ENCODE results near the gene PRKCQ.

PRKCQ gene

DNA sequence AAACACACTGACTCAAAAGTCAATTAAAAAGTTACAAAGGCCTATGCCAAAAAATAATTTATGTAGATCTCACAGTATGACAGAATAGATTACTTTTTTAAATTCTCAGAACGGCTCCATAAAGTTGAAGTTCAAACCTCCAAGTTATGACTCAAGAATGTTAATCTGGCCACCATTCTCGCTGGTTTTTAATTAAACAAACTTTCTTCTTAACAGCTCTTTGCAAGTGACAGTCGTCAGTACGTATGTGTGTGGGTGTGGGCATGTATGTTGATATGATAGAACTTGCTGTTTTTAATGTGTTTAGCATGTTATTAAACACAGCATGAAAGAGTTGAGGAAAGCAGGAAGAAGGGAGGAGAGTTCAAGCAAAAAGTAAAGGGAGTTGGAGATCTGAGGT lies 18.5 kb downstream of the PRKCQ start:
- no peaks in the 10 kb centered on the region for H3K36me3 ChIP-seq (ENCODE audit: control insufficient read depth, insufficient read depth, low read length)
- H3K27me3 ChIP-seq (ENCODE audit: control insufficient read depth, insufficient read depth, low read length) = no peaks in the 10 kb centered on the region
- no peak overlapping the region for H3K27ac ChIP-seq (ENCODE audit: low read depth, low read length)
- no peak overlapping the region for H3K4me3 ChIP-seq (ENCODE audit: low read length)
- no peaks in the 10 kb centered on the region for H3K4me1 ChIP-seq (ENCODE audit: control insufficient read depth, insufficient read depth, low read length)
- no peak overlapping the region for H3K9ac ChIP-seq (ENCODE audit: low read length)

DNA sequence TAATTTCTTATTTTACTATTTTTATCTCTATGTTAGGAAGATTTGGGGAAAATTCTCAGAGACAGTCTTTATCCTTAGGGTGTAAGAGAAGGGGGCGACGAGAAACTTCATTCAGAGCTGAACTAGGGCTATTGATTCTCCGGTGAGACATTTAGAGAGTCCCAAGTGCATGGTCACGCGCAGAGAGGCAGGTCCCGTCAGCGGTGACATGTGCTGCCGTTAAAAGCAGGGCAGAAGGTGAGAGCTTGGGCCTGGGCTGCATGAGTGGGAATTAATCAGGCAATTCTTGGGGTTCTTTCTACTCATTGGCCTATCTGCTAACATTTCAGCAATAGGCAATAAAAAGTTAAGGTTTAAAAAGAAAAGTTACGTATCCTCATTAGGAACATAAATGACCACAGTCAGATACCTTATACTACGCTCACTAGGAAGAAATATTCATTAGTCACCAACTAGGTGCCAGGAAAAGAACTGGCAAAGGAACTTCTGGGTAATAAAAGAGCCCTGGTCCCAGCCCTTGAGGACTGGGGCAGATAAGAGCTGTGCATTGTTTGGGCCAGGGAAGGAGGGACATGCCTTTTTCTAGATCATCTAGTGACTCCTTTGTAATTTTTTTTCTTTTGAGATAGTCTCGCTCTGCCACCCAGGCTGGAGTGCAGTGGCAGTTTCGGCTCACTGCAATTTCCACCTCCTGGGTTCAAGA lies 21.2 kb downstream of the PRKCQ start:
- no peak overlapping the region for H3K4me3 ChIP-seq (ENCODE audit: low read length)
- no peaks in the 10 kb centered on the region for H3K27me3 ChIP-seq (ENCODE audit: control insufficient read depth, insufficient read depth, low read length)
- no peaks in the 10 kb centered on the region for H3K4me1 ChIP-seq (ENCODE audit: control insufficient read depth, insufficient read depth, low read length)
- H3K36me3 ChIP-seq (ENCODE audit: control insufficient read depth, insufficient read depth, low read length) = no peaks in the 10 kb centered on the region
- H3K9ac ChIP-seq (ENCODE audit: low read length) = no peak overlapping the region
- no peak overlapping the region for H3K27ac ChIP-seq (ENCODE audit: low read depth, low read length)

DNA sequence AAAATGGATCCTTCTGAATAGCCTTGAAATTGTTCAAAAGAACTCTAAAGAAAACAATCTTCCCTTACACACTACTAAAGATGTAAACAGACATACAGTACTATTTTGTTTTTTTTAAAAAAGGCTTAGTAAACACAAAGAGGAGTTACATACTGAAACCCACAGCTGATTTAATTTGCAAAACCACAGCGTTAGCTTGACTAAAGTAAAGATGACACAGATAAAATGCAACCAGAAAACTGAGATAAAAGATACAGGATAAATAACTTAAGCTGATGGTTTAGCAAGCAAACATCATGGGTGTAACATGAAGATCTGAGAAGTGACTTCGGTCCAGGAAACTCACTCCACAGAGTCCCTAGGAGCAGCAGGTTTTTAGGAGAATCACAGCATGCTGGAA lies 21.8 kb downstream of the PRKCQ start:
- no peaks in the 10 kb centered on the region for H3K36me3 ChIP-seq (ENCODE audit: control insufficient read depth, insufficient read depth, low read length)
- H3K27ac ChIP-seq (ENCODE audit: low read depth, low read length) = no peak overlapping the region
- no peak overlapping the region for H3K9ac ChIP-seq (ENCODE audit: low read length)
- no peaks in the 10 kb centered on the region for H3K4me1 ChIP-seq (ENCODE audit: control insufficient read depth, insufficient read depth, low read length)
- no peak overlapping the region for H3K4me3 ChIP-seq (ENCODE audit: low read length)
- no peaks in the 10 kb centered on the region for H3K27me3 ChIP-seq (ENCODE audit: control insufficient read depth, insufficient read depth, low read length)

DNA sequence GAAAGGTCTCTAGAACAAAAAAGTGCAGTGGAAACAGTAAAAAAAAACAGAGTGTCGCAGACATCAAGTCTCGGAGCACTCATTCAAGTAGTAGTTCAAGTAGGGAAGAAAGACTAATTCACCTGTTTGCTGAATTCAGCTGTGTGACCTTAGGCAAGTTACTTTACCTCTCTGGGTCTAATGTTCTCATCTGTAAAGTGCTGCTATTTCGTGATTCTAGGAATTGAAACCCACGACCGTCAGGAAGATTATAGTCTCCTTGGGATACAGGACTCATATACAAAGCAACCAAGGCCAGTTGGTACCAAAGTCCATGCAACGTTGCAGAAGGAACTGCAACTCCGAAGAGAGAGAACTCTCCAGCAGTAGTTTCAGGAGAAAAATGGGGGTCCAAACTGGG lies 26.1 kb downstream of the PRKCQ start:
- H3K9ac ChIP-seq (ENCODE audit: low read length) = no peak overlapping the region

DNA sequence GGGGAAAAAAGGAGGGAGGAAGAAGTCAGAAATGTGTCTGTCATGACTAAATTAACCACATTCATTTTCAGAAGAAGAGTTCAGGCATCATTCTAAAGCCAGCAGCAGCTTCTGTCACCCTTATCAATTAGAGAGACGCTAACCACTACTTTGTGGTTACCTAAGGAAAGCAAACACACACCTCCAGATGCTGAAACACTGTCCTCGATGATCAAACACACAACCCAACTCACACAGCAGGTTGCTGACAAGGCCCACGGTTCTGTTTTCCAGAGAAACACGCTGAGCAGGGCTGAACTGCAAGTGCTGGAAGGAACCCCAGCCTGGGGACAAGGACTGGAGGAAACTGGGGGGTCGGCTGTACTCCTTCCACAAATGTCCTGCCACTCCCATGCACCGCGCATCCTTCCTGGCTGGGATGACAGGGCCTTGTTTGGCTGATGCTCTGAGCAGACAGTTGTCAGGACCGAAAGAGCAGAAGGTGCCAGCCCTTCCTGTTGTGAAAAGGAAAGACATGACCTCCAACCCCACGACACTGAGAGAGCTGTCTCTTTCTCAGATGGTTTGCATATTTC lies 36.6 kb downstream of the PRKCQ start:
- H3K27me3 ChIP-seq (ENCODE audit: control insufficient read depth, insufficient read depth, low read length) = no peaks in the 10 kb centered on the region
- no peaks in the 10 kb centered on the region for H3K4me1 ChIP-seq (ENCODE audit: control insufficient read depth, insufficient read depth, low read length)
- no peaks in the 10 kb centered on the region for H3K36me3 ChIP-seq (ENCODE audit: control insufficient read depth, insufficient read depth, low read length)
- no peak overlapping the region for H3K27ac ChIP-seq (ENCODE audit: low read depth, low read length)
- H3K4me3 ChIP-seq (ENCODE audit: low read length) = no peak overlapping the region
- H3K9ac ChIP-seq (ENCODE audit: low read length) = no peak overlapping the region

More for the DNA sequence above, 26.1 kb downstream of the PRKCQ start:
- Histone ChIP-seq H3K4me3 (ENCODE audit: low read length) (no peak overlapping the region), H3K36me3 (ENCODE audit: control insufficient read depth, insufficient read depth, low read length) (no peaks in the 10 kb centered on the region), H3K27me3 (ENCODE audit: control insufficient read depth, insufficient read depth, low read length) (no peaks in the 10 kb centered on the region), H3K4me1 (ENCODE audit: control insufficient read depth, insufficient read depth, low read length) (no peaks in the 10 kb centered on the region), H3K27ac (ENCODE audit: low read depth, low read length) (no peak overlapping the region)

DNA sequence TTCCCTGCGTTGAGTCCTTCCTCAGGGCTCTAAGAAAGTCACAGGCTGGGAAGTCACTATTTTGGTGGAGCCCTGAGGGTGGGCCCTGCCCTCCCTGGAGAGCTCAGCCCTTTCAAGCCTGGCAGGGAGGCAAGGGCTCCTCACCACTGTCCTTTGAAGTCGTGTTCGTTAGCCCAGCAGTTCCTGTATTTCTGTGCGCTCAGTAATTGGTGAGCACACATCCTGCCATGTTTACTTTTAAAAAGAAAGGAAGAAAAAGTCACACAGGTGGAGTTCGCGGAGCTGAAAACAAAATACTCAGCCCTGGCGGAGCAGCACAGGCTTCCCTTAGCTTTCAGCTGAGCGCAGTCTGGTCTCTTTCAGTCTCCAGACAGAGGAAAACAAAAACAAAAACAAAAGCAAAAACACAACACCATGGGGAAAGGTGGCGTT lies 37.1 kb downstream of the PRKCQ start:
- H3K4me3 ChIP-seq (ENCODE audit: low read length) = no peak overlapping the region
- no peak overlapping the region for H3K27ac ChIP-seq (ENCODE audit: low read depth, low read length)
- no peaks in the 10 kb centered on the region for H3K27me3 ChIP-seq (ENCODE audit: control insufficient read depth, insufficient read depth, low read length)
- H3K4me1 ChIP-seq (ENCODE audit: control insufficient read depth, insufficient read depth, low read length) = no peaks in the 10 kb centered on the region
- no peaks in the 10 kb centered on the region for H3K36me3 ChIP-seq (ENCODE audit: control insufficient read depth, insufficient read depth, low read length)
- H3K9ac ChIP-seq (ENCODE audit: low read length) = no peak overlapping the region

DNA sequence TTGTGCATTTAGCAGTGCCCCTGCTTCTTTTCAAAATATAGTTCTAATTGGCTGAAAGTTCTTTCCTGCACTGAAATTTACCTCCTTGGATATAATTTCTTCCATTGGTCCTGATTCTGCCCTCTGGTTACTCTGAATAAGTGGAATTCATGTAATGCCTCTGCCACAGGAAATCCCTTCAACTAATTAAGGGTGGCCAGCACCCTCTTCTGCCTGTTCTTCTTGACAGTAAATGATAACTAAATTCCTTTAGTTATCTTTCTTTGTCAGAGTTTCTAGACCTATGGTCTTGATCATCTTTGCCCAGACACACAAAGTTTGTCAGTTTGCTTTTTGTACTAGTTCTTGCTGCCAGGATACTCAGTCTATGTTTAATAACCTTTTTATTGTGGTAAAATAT lies 40.2 kb downstream of the PRKCQ start:
- Histone ChIP-seq H3K9ac (ENCODE audit: low read length) (no peak overlapping the region), H3K36me3 (ENCODE audit: control insufficient read depth, insufficient read depth, low read length) (no peaks in the 10 kb centered on the region), H3K4me1 (ENCODE audit: control insufficient read depth, insufficient read depth, low read length) (no peaks in the 10 kb centered on the region), H3K4me3 (ENCODE audit: low read length) (no peak overlapping the region), H3K27me3 (ENCODE audit: control insufficient read depth, insufficient read depth, low read length) (no peaks in the 10 kb centered on the region), H3K27ac (ENCODE audit: low read depth, low read length) (no peak overlapping the region)

DNA sequence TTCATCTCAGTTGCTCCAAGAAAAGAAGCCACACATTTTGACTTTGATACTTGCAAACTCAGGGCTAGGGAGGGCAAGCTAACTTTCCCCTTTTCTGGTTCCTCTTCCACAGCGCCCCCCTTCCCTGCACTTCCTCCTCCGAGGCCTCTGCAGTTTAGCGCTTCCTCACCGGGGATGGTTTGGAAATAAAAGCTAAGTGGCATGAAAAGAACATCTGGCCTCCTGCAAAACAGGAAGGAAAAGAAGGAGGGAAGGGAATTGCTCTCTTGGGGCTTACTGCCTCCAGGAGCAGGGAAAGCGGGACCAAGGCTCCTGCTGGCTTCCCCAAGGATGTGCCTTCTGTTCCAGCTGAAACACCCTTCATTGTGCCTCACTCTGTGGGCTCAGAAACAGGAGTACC lies 42.3 kb downstream of the PRKCQ start:
- Histone ChIP-seq H3K36me3 (ENCODE audit: control insufficient read depth, insufficient read depth, low read length) (no peaks in the 10 kb centered on the region), H3K27ac (ENCODE audit: low read depth, low read length) (no peak overlapping the region), H3K4me1 (ENCODE audit: control insufficient read depth, insufficient read depth, low read length) (no peaks in the 10 kb centered on the region), H3K27me3 (ENCODE audit: control insufficient read depth, insufficient read depth, low read length) (no peaks in the 10 kb centered on the region), H3K4me3 (ENCODE audit: low read length) (no peak overlapping the region), H3K9ac (ENCODE audit: low read length) (no peak overlapping the region)

DNA sequence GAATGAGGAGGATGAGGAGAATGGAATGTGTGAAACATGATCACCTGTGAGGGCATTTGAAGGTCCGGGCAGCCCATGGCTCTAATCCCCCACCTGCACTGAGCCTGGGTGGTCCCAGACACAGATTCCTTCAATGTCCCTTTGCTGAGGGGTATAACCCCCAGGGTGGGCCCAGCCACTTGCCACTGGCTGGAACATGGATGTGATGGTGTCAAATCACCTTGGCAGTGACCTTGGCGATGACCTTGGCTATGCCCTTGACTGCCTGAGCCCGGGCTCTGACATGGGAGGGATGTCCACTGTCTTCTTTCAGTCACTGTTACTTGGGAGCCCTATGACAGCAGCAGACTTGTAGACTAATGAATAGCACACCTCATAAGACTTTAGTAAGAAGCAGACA lies 44.0 kb downstream of the PRKCQ start:
- Histone ChIP-seq H3K9ac (ENCODE audit: low read length) (no peak overlapping the region), H3K36me3 (ENCODE audit: control insufficient read depth, insufficient read depth, low read length) (no peaks in the 10 kb centered on the region), H3K27ac (ENCODE audit: low read depth, low read length) (no peak overlapping the region), H3K27me3 (ENCODE audit: control insufficient read depth, insufficient read depth, low read length) (no peaks in the 10 kb centered on the region), H3K4me3 (ENCODE audit: low read length) (no peak overlapping the region), H3K4me1 (ENCODE audit: control insufficient read depth, insufficient read depth, low read length) (no peaks in the 10 kb centered on the region)

DNA sequence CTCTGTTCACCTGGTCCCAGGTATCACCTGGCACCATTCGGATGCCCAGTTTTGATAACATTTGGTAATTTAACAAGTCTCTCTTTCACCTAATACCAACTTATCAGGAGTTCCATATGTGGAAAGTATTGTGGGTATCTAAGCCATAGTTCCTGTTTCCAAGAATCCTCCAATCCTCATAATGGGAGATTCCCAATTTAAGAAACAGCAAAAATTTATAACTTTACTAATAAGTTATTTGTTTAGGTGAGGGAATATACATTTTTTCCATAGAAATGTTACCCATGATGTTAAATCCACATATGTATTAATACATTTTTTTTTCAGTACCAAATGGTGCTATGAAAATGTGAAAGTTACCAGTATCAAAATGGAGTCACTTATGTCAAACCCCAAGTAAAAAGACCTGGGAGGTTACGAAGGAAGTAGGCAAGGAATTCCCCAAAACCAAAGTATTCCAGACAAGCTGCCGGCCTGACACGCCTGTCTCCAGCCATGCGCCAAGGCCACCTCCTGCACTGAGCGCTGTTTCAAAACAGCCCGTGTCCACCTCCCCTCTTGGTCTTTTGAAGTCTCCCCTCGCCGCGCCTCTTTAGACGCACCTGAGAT lies 44.8 kb downstream of the PRKCQ start:
- Histone ChIP-seq H3K27me3 (ENCODE audit: control insufficient read depth, insufficient read depth, low read length) (no peaks in the 10 kb centered on the region), H3K9ac (ENCODE audit: low read length) (no peak overlapping the region), H3K4me1 (ENCODE audit: control insufficient read depth, insufficient read depth, low read length) (no peaks in the 10 kb centered on the region), H3K36me3 (ENCODE audit: control insufficient read depth, insufficient read depth, low read length) (no peaks in the 10 kb centered on the region), H3K4me3 (ENCODE audit: low read length) (no peak overlapping the region), H3K27ac (ENCODE audit: low read depth, low read length) (no peak overlapping the region)

DNA sequence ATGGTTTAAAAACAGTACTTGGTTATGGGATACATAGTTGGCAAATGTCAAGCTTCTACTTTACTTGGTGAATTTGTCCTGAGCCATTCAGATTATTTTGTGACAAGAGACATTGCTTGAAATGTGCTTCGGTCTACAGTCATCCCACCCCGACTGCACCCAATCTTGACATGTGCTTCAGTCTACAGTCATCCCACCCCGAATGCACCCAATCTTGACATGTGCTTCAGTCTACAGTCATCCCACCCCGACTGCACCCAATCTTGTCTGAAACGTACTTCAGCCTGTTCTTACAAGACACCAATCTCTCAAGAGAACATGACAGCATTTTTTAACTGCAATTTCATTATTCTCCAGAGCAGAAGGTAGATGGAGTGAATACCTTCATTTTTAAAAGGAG lies 47.8 kb downstream of the PRKCQ start:
- no peak overlapping the region for H3K4me3 ChIP-seq (ENCODE audit: low read length)
- no peaks in the 10 kb centered on the region for H3K4me1 ChIP-seq (ENCODE audit: control insufficient read depth, insufficient read depth, low read length)
- no peak overlapping the region for H3K27ac ChIP-seq (ENCODE audit: low read depth, low read length)
- H3K27me3 ChIP-seq (ENCODE audit: control insufficient read depth, insufficient read depth, low read length) = no peaks in the 10 kb centered on the region
- H3K9ac ChIP-seq (ENCODE audit: low read length) = no peak overlapping the region
- no peaks in the 10 kb centered on the region for H3K36me3 ChIP-seq (ENCODE audit: control insufficient read depth, insufficient read depth, low read length)

DNA sequence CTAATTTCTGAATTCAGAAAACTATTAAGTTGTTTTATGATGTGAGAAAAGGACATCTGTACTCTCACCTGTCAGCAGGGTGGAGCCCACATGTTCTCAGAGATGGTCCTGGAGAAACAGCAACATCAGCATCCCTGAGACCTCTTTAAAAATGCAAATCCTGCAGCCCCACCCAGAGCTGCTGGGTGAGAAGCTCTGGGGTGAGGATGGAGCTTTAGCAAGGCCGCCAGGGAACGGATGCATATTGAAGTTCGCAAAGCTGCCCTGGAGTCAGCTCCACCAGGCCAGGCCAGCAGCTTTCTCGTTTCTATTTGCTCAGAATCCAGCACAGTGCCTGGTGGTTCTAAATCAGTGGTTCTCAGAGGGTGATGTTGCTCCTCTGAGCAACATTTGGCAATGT lies 49.1 kb downstream of the PRKCQ start:
- no peaks in the 10 kb centered on the region for H3K36me3 ChIP-seq (ENCODE audit: control insufficient read depth, insufficient read depth, low read length)
- H3K27me3 ChIP-seq (ENCODE audit: control insufficient read depth, insufficient read depth, low read length) = no peaks in the 10 kb centered on the region
- no peak overlapping the region for H3K9ac ChIP-seq (ENCODE audit: low read length)
- no peak overlapping the region for H3K4me3 ChIP-seq (ENCODE audit: low read length)
- H3K4me1 ChIP-seq (ENCODE audit: control insufficient read depth, insufficient read depth, low read length) = no peaks in the 10 kb centered on the region
- no peak overlapping the region for H3K27ac ChIP-seq (ENCODE audit: low read depth, low read length)
